CD4-positive, alpha-beta T cell treated with Interleukin-21 for 1 hour (primary cell): ENCODE data around the gene METTL1.
"Not testable (repeated sequence)": the region's sequence is repeated elsewhere in the genome, so short reads cannot be mapped to it uniquely, and the experiment has no call there.

ENCODE experiments used
- DNase-seq: peaks from one replicate; pipeline ENCODE4 v3.0.0-alpha.2; 2020

Gene METTL1

GRCh38 chr12:57721846-57722608 is 49.9 kb downstream of the METTL1 start:
- not testable (repeated sequence) for DNase-seq

DNA sequence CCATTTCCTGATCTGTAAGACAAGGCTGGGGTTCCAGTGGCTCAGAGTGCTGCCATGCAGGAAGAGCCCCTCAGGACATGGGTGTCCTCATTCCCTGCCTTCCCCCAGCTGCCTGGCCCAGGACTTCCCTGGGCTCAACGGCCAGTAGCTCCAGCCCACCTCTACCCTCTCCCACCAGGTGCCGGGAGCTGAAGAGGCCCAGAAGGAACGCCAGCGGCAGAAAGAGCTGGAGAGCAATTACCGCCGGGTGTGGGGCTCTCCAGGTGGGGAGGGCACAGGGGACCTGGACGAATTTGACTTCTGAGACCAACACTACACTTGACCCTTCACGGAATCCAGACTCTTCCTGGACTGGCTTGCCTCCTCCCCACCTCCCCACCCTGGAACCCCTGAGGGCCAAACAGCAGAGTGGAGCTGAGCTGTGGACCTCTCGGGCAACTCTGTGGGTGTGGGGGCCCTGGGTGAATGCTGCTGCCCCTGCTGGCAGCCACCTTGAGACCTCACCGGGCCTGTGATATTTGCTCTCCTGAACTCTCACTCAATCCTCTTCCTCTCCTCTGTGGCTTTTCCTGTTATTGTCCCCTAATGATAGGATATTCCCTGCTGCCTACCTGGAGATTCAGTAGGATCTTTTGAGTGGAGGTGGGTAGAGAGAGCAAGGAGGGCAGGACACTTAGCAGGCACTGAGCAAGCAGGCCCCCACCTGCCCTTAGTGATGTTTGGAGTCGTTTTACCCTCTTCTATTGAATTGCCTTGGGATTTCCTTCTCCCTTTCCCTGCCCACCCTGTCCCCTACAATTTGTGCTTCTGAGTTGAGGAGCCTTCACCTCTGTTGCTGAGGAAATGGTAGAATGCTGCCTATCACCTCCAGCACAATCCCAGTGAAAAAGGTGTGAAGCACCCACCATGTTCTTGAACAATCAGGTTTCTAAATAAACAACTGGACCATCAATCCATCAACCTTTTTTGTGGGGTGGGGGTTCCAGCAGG is 51.0 kb downstream of the METTL1 start:
- DNase-seq = no peak

DNA sequence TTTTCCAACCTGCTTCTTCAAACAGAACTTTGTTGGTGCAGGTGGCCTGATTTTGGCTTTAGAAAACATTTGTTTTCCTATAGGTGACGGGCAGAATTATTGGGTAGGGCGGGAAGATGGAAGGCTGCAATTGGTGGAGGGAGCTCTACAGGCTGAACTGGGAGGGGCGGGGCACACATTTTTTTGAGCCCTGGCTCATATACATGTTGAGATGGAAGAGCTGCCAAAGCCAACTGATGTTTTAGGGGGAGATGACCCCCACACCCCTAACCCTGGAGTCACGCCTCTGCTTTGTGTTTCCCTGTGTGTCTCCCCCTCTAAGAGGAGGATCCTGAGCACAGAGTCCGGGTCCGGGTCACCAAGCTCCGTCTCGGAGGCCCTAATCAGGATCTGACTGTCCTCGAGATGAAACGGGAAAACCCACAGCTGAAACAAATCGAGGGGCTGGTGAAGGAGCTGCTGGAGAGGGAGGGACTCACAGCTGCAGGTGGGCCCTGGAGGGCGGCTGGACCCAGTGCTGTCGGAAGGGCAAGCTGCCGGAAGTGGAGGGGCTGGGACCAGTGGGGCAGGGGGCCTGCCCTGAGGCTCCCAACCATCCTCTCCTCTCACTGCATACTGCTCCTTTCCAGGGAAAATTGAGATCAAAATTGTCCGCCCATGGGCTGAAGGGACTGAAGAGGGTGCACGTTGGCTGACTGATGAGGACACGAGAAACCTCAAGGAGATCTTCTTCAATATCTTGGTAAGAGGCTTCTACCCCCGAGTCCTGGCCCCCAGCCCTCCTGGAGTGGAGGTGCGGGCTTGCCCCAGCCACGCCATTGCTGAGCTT is 51.9 kb downstream of the METTL1 start:
- no peak for DNase-seq

- DNase-seq = no peak
Measured at GRCh38 chr12:57718641-57719528, 53.0 kb downstream of the METTL1 start.
